GM12878 (cell line): ENCODE data around the gene IFITM1. TPM values are rescaled to one million over a fixed set of nuclear protein-coding genes. Genes with fewer than 3 reads are reported as not detected.

Source experiments
- ASH2L ChIP-seq: fragments of 300-600, 200-600 bp; sonication (generic); IDR thresholded peaks from 2 replicates; pipeline ENCODE4 v1.6.1; 2017; ENCODE audit warnings: low read depth, mild to moderate bottlenecking, borderline replicate concordance
- BCL11A ChIP-seq: IDR thresholded peaks from 2 replicates; pipeline ENCODE4 v1.6.1; 2011; ENCODE audit warnings: low read depth, low read length
- BCLAF1 ChIP-seq: fragments of 450-650 bp; IDR thresholded peaks from 2 replicates; pipeline ENCODE4 v1.6.1; 2017; ENCODE audit warnings: antibody characterized with exemption, mild to moderate bottlenecking, moderate library complexity
- CHD2 ChIP-seq: IDR thresholded peaks from 2 replicates; pipeline ENCODE4 v1.6.1; 2011; ENCODE audit warnings: low read depth, low read length, improper control_type of control experiment, borderline replicate concordance
- DPF2 ChIP-seq: fragments of 450-650 bp; IDR thresholded peaks from 2 replicates; pipeline ENCODE4 v1.6.1; 2017; ENCODE audit warnings: mild to moderate bottlenecking
- E2F8 ChIP-seq: fragments of 450-650 bp; IDR thresholded peaks from 2 replicates; pipeline ENCODE4 v1.6.1; 2018; ENCODE audit warnings: mild to moderate bottlenecking, low read depth, moderate library complexity; ENCODE audit not compliant: partially characterized antibody
- ESRRA ChIP-seq: IDR thresholded peaks from 2 replicates; pipeline ENCODE4 v1.6.1; 2012; ENCODE audit warnings: mild to moderate bottlenecking, low read length, improper control_type of control experiment
- FOS ChIP-seq: IDR thresholded peaks from 3 replicates; pipeline ENCODE4 v1.6.1; 2011; ENCODE audit warnings: borderline replicate concordance; ENCODE audit not compliant: insufficient read length; ENCODE audit errors: extremely low read depth
- FOXK2 ChIP-seq: fragments of 450-650 bp; IDR thresholded peaks from 2 replicates; pipeline ENCODE4 v1.6.1; 2017; ENCODE audit warnings: mild to moderate bottlenecking, moderate library complexity
- IRF4 ChIP-seq: IDR thresholded peaks from 2 replicates; pipeline ENCODE4 v1.6.1; 2011; ENCODE audit warnings: low read depth, low read length
- LARP7 ChIP-seq: fragments of 450-650 bp; IDR thresholded peaks from 2 replicates; pipeline ENCODE4 v1.6.1; 2017; ENCODE audit warnings: mild to moderate bottlenecking
- MAX ChIP-seq: IDR thresholded peaks from 2 replicates; pipeline ENCODE4 v1.6.1; 2012; ENCODE audit warnings: low read depth, low read length, improper control_type of control experiment
- MTA2 ChIP-seq: fragments of 450-650 bp; IDR thresholded peaks from 2 replicates; pipeline ENCODE4 v1.6.1; 2016; ENCODE audit warnings: low read depth, mild to moderate bottlenecking, moderate library complexity
- NBN ChIP-seq: fragments of 450-650 bp; IDR thresholded peaks from 2 replicates; pipeline ENCODE4 v1.6.1; 2016
- NFYB ChIP-seq: IDR thresholded peaks from 2 replicates; pipeline ENCODE4 v1.6.1; 2011; ENCODE audit warnings: low read depth, mild to moderate bottlenecking, low read length, improper control_type of control experiment, moderate library complexity; ENCODE audit not compliant: insufficient read depth
- NR2C1 ChIP-seq: fragments of 450-650 bp; IDR thresholded peaks from 2 replicates; pipeline ENCODE4 v1.6.1; 2017; ENCODE audit warnings: antibody characterized with exemption, mild to moderate bottlenecking, moderate library complexity
- RELB ChIP-seq: fragments of 450-650 bp; IDR thresholded peaks from 2 replicates; pipeline ENCODE4 v1.6.1; 2017; ENCODE audit warnings: low read depth, mild to moderate bottlenecking, moderate library complexity
- RUNX3 ChIP-seq: IDR thresholded peaks from 2 replicates; pipeline ENCODE4 v1.6.1; 2012; ENCODE audit warnings: low read length, inconsistent platforms
- SMAD5 ChIP-seq: IDR thresholded peaks from 2 replicates; pipeline ENCODE4 v1.6.1; 2016; ENCODE audit warnings: antibody characterized with exemption, low read depth
- SP1 ChIP-seq: IDR thresholded peaks from one replicate; pipeline ENCODE4 v1.6.1; 2011; ENCODE audit warnings: low read depth, low read length
- SREBF1 ChIP-seq: IDR thresholded peaks from 2 replicates; pipeline ENCODE4 v1.6.1; 2012; ENCODE audit warnings: mild to moderate bottlenecking, low read length
- TAF1 ChIP-seq: IDR thresholded peaks from 2 replicates; pipeline ENCODE4 v1.6.1; 2011; ENCODE audit warnings: mild to moderate bottlenecking, low read depth, low read length, borderline replicate concordance
- WRNIP1 ChIP-seq: IDR thresholded peaks from 2 replicates; pipeline ENCODE4 v1.6.1; 2011; ENCODE audit warnings: low read depth, low read length, improper control_type of control experiment, borderline replicate concordance
- ZNF384 ChIP-seq: IDR thresholded peaks from 2 replicates; pipeline ENCODE4 v1.6.1; 2012; ENCODE audit warnings: low read depth, mild to moderate bottlenecking, low read length, improper control_type of control experiment, borderline replicate concordance
- ZSCAN29 ChIP-seq: fragments of 450-650 bp; IDR thresholded peaks from 2 replicates; pipeline ENCODE4 v1.6.1; 2017; ENCODE audit warnings: mild to moderate bottlenecking, moderate library complexity
- polyA plus RNA-seq, 11 experiments: library from polyadenylated mRNA; depleted of rRNA in 4 of 11; unstranded in 6 of 11; stranded (reverse) in 5 of 11; fragments of >200 nt; fragmentation: Nextera tagmentation in 4 of 11; fragmentation: Illumina TruSeq in 1 of 11; extraction: Ambion mirVana in 4 of 11; extraction: Trizol in 1 of 11; gene quantifications; 1 replicate in 1 of 11; 2 replicates in 10 of 11; pipeline versions ENCODE4 v1.2.1 to v1.2.3, GENCODE V29; 2011 to 2016; ENCODE audit warnings: inconsistent platforms in 2 of 11, missing spikeins in 2 of 11, low read depth in 1 of 11
- total RNA-seq, 4 experiments: library from RNA; depleted of rRNA in 3 of 4; stranded (reverse); fragments of >200 nt in 3 of 4; fragmentation: Illumina TruSeq in 1 of 4; extraction: Trizol in 1 of 4; gene quantifications; 2 replicates each; pipeline versions ENCODE4 v1.2.1 to v1.2.3, GENCODE V29; 2013 to 2021

The IFITM1 gene
- total and polyA plus RNA-seq, 10 of the 15 experiments (the other 5 are each of a cell fraction or from before 2014, with no cell fraction given): 396 to 2,788 (median 607) TPM

GRCh38 chr11:303363-303762 is 10.5 kb upstream of the IFITM1 start (continued):
- TF ChIP-seq CHD2 (no peak), NR2C1 (no peak), MAX (no peak), LARP7 (no peak), RUNX3 (no peak), SREBF1 (no peak), FOS (no peak), BCLAF1 (no peak), ASH2L (no peak), SMAD5 (no peak), WRNIP1 (no peak), RELB (peak; percentile 17; the same call in 1 of the 2 replicates), FOXK2 (no peak), DPF2 (no peak), IRF4 (no peak), ZNF384 (peak; percentile 85), BCL11A (0 out of 2 replicates have a peak, but pooled peaks have one; percentile 22), MTA2 (0 out of 2 replicates have a peak, but pooled peaks have one; percentile 30), E2F8 (no peak), ZSCAN29 (no peak), NBN (peak; percentile 40; the same call in 1 of the 2 replicates), TAF1 (no peak), NFYB (no peak), ESRRA (no peak), SP1 (no peak)
